OCI-LY3 (cell line): ENCODE results near the gene NR2F1.

Experiments
- CTCF ChIP-seq: fragments of 200-600, 300-600 bp; sonication (generic); IDR thresholded peaks from 2 replicates; pipeline ENCODE4 v1.5.1; 2014; ENCODE audit warnings: antibody characterized with exemption, low read length, low read depth
- EZH2phosphoT487 ChIP-seq: fragments of 200-600 bp; shearing (Covaris generic); IDR thresholded peaks from 2 replicates; pipeline ENCODE4 v1.6.1; 2018; ENCODE audit warnings: antibody characterized with exemption, mixed run types, low read depth

GRCh38 chr5:93571114-93571949 lies 11.7 kb upstream of the NR2F1 start:
- TF ChIP-seq CTCF = no peak
- no peak for TF ChIP-seq EZH2phosphoT487
